ENCODE results near the gene SMIM43. TPM values are rescaled to one million over a fixed set of nuclear protein-coding genes. Genes with fewer than 3 reads are reported as not detected.

Gene SMIM43
- total RNA-seq, 1 experiment from 2014 or later = not detected

DNA sequence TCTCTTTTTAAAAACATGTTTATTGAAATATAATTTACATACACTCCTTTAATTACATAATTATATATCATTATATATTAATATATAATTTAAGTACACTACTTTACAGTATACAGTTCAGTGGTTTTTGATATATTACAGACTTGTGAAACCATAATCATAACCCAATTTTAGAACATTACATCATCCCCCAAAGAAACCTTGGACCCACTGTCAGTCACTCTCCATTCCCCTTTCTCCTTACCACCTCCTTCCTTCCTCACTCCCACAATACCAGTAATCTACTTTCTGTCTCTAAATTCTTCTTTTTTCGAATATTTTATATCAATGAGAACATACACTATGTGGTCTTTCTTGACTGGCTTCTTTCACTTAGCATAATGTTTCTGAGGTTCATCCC, 18.2 kb upstream of the SMIM43 start:
- DNase-seq (ENCODE audit: low spot score) = no peak

DNA sequence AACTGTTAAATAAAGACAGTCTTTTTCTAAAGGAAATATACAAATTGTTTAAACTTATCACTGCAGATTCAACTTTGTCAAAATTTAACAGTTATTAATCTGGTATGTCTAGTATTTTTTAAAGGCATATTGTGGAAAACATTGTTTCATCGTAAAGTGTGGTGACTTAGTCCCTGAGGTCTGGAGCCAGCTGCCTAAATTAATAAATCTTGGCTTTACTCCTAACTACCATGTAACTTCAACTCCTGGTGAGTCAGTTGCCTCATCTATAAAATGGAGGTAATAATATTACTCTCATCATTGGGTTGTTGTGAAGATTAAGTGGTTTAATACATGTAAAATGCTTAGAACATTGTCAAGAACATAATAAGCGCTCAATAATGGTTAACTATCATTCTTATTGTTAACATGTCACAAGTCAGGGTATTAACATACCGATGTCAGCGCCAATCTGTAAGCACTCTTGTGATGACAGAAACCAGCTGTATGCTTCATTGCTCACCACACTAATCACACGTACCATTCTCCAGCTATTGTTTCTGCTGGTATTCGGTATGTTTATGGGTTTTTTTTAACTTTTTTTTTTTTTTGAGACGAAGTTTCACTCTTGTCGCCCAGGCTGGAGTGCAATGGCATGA, 14.1 kb upstream of the SMIM43 start:
- DNase-seq (ENCODE audit: low spot score) = no peak

DNA sequence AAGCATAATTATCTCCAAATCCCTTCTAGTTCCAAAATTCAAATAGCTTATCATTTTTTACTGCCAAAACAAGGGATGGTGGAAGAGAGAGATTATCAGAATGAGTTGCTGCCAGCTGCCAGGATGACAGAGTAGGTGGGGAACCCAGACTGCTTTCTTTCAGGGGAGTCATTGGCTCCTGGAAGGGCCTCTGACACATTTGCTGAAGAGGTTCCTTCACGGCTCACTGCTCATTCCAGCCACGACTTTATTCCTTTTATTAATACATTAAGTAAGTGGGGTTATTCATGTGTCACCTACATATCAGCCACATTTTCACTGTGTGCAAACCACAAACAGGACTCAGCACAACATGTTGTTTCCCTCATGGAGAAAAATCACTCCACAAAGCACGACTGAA, 12.7 kb upstream of the SMIM43 start:
- DNase-seq (ENCODE audit: low spot score) = no peak

DNA sequence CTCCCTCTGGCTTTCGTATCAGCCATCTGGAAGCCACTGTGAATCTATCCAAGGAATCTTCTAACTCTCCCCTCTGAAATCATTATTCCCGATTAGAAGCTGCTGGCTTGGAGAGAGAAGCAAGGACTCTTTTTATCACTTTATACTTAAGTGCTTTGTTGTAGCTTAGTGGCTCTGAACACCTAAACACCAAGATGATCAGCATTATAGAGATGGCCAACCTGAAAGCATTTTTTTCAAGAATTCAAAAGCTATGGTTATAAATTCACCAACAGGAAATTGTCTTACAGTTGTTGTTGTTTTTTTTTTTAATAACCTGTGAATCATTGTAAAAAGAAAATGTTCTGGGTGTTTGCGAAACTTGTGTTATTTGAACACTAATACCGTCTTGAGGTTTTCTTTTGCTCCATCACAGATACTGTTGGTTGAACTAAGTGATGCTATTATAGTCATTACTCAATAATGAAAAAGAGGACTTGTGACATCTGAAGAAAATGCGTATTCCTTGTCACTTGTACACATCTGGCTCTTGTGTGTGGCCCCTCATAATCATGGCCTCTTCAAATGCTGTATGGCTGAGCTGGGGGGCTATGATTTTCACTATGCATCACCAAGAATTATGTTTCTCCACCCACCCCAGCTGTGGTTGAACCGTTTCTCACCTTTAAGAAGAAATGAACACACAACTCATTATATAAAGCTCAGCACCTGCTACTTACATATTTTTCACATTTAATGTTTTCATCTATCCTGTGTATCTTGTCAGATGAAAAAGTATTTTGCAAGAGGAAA, 11.8 kb upstream of the SMIM43 start:
- DNase-seq (ENCODE audit: low spot score) = no peak

GRCh38 chr4:121773883-121774282, 8.9 kb upstream of the SMIM43 start:
- DNase-seq (ENCODE audit: low spot score) = no peak

DNA sequence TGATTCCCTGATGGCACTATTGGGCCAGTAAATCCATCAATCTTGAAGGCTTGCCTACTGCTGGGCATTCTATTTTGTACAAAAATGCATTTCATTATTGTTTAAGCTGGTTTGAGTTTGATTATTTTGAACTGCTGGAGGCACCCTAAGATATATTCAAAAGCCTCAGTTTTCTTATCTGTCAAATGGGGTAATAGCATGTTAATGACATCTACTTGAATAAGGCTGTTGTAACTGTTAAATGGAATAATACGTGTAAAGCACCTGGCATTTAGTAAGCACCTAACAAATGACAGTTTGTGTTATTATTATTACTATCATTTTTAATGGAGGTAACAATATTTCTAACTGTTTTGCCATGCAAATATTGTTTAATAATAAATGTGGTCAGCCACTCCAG, 6.9 kb upstream of the SMIM43 start:
- no peak for DNase-seq (ENCODE audit: low spot score)

DNA sequence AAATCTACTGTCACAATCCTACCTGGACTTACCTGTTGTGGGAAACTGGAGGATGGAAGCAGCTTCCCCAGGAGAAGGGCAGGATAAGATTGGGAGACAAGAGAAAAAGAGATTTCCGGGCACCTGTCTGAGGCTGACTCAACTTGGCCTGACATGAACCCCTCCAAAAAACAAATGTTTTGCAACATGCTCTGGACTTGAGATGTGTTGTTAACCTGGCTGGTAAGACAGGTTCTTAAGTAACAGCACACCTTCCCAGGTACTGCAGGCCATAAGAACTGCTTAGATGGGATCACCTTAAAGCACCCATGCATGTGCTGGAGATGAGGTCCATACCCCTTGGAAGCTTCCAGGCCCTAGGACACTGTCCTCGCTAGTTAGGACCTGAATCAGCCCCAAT, 4.4 kb upstream of the SMIM43 start:
- DNase-seq (ENCODE audit: low spot score) = no peak

DNA sequence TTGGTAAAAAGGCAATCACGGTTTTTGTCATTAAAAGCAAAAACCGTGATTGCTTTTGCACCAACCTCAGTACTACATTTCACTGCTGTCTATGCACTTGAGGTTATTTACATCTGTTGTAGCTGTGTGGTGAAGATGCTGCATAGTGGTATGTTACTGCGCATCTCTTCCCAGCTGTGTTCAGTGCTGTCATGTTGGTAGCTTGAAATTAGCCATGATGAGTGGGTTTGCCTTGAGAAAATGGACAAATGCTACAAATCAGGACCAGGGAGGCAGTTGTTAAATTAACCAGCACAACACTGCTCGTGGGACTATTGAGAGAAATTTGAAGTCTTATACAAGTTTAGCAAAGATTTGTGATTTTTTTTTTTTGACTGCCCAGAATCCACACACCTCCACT, 2.2 kb upstream of the SMIM43 start:
- DNase-seq (ENCODE audit: low spot score) = no peak

GRCh38 chr4:121765971-121766538, 1.1 kb upstream of the SMIM43 start:
- DNase-seq (ENCODE audit: low spot score) = no peak

DNA sequence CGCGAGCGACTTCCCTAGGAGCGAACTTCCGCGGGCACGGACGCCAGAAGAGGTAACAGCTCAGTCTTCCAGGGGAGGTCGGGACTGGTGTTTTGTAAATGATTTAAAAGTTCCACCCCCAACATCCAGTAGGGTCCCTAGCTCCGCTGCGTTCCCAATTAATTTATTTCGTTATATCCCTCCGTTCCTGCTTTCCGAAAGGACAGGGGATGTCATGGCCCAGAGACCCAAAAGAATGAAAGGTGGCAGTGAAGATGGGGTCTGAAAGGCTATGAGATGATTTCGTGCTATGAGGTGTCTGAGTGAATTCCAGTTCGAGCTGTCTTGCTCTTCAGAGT, 373 bp upstream of the SMIM43 start:
- no peak for DNase-seq (ENCODE audit: low spot score)

GRCh38 chr4:121764303-121764701, 662 bp downstream of the SMIM43 start:
- DNase-seq (ENCODE audit: low spot score) = no peak

- DNase-seq (ENCODE audit: low spot score) = no peak
Measured at GRCh38 chr4:121760205-121760604, 4.8 kb downstream of the SMIM43 start.

GRCh38 chr4:121758925-121759568, 5.9 kb downstream of the SMIM43 start:
- peak; percentile 13 for DNase-seq (ENCODE audit: low spot score)

GRCh38 chr4:121752142-121752541, 12.8 kb downstream of the SMIM43 start:
- DNase-seq (ENCODE audit: low spot score) = peak; percentile 44

DNA sequence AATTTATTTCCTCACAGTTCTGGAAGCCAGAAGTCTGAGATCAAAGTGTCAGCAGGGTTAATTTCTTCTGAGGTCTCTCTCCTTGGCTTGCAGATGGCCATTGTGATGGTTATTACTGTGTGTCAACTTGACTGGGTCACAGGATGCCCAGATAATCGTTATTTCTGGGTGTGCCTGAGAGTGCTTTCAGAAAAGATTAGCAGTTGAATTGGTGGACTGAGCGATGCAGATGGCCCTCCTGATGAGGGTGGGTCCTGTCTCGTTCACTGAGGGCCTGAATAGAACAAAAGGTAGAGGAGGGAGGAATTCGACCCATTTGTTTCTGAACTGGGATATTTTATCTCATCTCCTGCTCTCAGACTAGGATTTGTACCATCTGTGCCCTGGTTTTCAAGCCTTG, 15.7 kb downstream of the SMIM43 start:
- no peak for DNase-seq (ENCODE audit: low spot score)

GRCh38 chr4:121742794-121743193, 22.2 kb downstream of the SMIM43 start:
- no peak for DNase-seq (ENCODE audit: low spot score)

GRCh38 chr4:121741751-121742150, 23.2 kb downstream of the SMIM43 start:
- DNase-seq (ENCODE audit: low spot score) = no peak

- no peak for DNase-seq (ENCODE audit: low spot score)
Measured at GRCh38 chr4:121740796-121741409, 24.1 kb downstream of the SMIM43 start.

GRCh38 chr4:121739575-121739974, 25.4 kb downstream of the SMIM43 start:
- DNase-seq (ENCODE audit: low spot score) = no peak

DNA sequence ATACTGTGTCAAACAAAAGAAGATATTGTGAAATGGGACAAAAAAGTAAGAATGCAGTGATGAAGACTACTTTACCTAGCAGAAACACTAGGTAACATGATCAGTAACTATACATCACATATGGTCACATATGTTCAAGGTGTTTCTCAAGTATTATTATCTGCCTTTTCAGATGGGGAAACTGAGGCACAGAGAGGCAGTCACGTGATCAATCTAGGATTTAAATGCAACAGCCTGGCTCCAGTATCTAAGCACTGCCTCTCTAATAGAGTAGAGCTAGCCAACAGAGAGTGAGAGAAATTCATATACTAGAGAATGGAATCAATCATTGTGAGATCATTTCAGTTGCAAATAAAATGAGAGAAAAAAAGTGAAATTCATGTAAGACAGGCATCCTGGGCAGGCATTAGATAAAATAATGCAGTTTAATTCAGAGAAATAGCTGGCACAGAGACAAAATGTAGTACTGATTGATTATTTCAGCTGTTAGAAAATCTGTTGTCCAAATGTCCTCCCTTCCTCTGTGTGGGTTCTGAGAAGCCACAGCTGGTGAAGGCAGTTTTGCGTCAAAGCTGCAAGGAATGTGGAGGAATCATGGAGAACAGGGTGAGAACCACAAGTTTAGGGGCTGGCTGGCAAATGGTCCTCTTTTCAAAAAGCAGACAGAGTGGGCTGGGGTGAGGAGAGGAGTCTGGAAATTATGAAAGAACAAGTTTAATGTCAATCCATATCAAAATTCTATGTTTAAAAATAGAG, 26.0 kb downstream of the SMIM43 start:
- no peak for DNase-seq (ENCODE audit: low spot score)

GRCh38 chr4:121737846-121738554, 27.0 kb downstream of the SMIM43 start:
- DNase-seq (ENCODE audit: low spot score) = no peak
